ENCODE data around the gene TSHZ2. TPM values are rescaled to one million over a fixed set of nuclear protein-coding genes. Genes with fewer than 3 reads are reported as not detected.

The TSHZ2 gene
- total RNA-seq, 1 experiment from 2014 or later, result 0.20 TPM

- TF ChIP-seq NFE2L1 (CRISPR knock-in tag; IDR thresholded peaks at IDR 0.05) (no peak), ATF3 (CRISPR knock-in tag; conservative IDR thresholded peaks at IDR 0.05) (no peak), ESRRA (CRISPR knock-in tag; IDR thresholded peaks at IDR 0.05; ENCODE audit: borderline replicate concordance) (no peak), ATF1 (CRISPR knock-in tag; IDR thresholded peaks at IDR 0.05) (no peak), PREB (CRISPR knock-in tag; IDR thresholded peaks at IDR 0.05; ENCODE audit: borderline replicate concordance) (no peak), OVOL2 (CRISPR knock-in tag; IDR thresholded peaks at IDR 0.05; ENCODE audit: borderline replicate concordance) (no peak)
Observed at GRCh38 chr20:53444401-53445149, 472.4 kb downstream of the TSHZ2 start (continued).

GRCh38 chr20:53445321-53445731 lies 473.2 kb downstream of the TSHZ2 start:
- H3K36me3 Mint-ChIP-seq, result peaks cover 23% of the 10 kb centered on the region
- ChIA-PET CTCF (interaction anchor here (0.5 kb wide), 1 partner anchor 87 kb away, joined by 4 read pairs; no protein-coding TSS in a partner anchor), POLR2A (no interaction called here)
- DNase-seq (ENCODE audit: low spot score), result no peak
- no peak for ATAC-seq
- H3K4me1 Mint-ChIP-seq, result peaks cover 2% of the 10 kb centered on the region; the same call in 1 of the 2 replicates
- no peak for TF ChIP-seq ZNF532 (CRISPR knock-in tag; IDR thresholded peaks at IDR 0.05; ENCODE audit: borderline replicate concordance)
- TF ChIP-seq ESRRA (CRISPR knock-in tag; IDR thresholded peaks at IDR 0.05; ENCODE audit: borderline replicate concordance), result no peak
- TF ChIP-seq ZSCAN18 (CRISPR knock-in tag; IDR thresholded peaks at IDR 0.05), result no peak
- no peak for TF ChIP-seq ZBTB21 (CRISPR knock-in tag; IDR thresholded peaks at IDR 0.05; ENCODE audit: borderline replicate concordance)
- no peak for TF ChIP-seq JUN (CRISPR knock-in tag; IDR thresholded peaks at IDR 0.05)
- TF ChIP-seq FOXJ3 (CRISPR knock-in tag; IDR thresholded peaks at IDR 0.05; ENCODE audit: borderline replicate concordance), result no peak
- no peak for TF ChIP-seq ZNF396 (CRISPR knock-in tag; IDR thresholded peaks at IDR 0.05; ENCODE audit: borderline replicate concordance)
- TF ChIP-seq ZNF425 (CRISPR knock-in tag; conservative IDR thresholded peaks at IDR 0.05), result no peak
- no peak for TF ChIP-seq ATF3 (CRISPR knock-in tag; conservative IDR thresholded peaks at IDR 0.05)
- TF ChIP-seq MYBL2 (CRISPR knock-in tag; IDR thresholded peaks at IDR 0.05), result no peak
- no peak overlapping the region for H3K4me3 Mint-ChIP-seq
- peaks cover 42% of the 10 kb centered on the region for H3K9me3 Mint-ChIP-seq
- H3K27ac Mint-ChIP-seq, result no peak overlapping the region
- no peaks in the 10 kb centered on the region; the same call in 1 of the 2 replicates for H3K27me3 Mint-ChIP-seq (ENCODE audit: low read depth)

Data from WTC11 (cell line).